Activated naive CD8-positive, alpha-beta T cell treated with anti-CD3 and anti-CD28 coated beads, Interleukin-2, amount 50 U/mL, for 24 hours (primary cell): Measurements from ENCODE around the gene ADGRG4.

Source experiments
- ATAC-seq: fragments of 150-1000 bp; cut with Tn5 transposase; one replicate; pipeline ENCODE4 v1.10.0; 2021
- DNase-seq: peaks from one replicate; pipeline ENCODE4 v3.0.0; 2021
- H3K27ac Mint-ChIP-seq: one replicate; pipeline ENCODE4 v1.8.0; 2021; ENCODE audit warnings: mild to moderate bottlenecking, mixed read lengths
- H3K27me3 Mint-ChIP-seq: one replicate; pipeline ENCODE4 v1.8.0; 2021; ENCODE audit warnings: mixed read lengths
- H3K36me3 Mint-ChIP-seq: one replicate; pipeline ENCODE4 v1.8.0; 2021; ENCODE audit warnings: low read depth, mixed read lengths
- H3K4me1 Mint-ChIP-seq: one replicate; pipeline ENCODE4 v1.8.0; 2021; ENCODE audit warnings: mixed read lengths
- H3K4me3 Mint-ChIP-seq: one replicate; pipeline ENCODE4 v1.8.0; 2021; ENCODE audit warnings: mild to moderate bottlenecking, moderate library complexity, mixed read lengths
- H3K9me3 Mint-ChIP-seq: one replicate; pipeline ENCODE4 v1.8.0; 2021; ENCODE audit warnings: mixed read lengths

ADGRG4 gene

GRCh38 chrX:136450050-136450830, 149.5 kb downstream of the ADGRG4 start:
- Mint-ChIP-seq H3K27me3 (no peaks in the 10 kb centered on the region), H3K4me3 (no peak overlapping the region), H3K27ac (no peak overlapping the region), H3K4me1 (no peaks in the 10 kb centered on the region), H3K36me3 (no peaks in the 10 kb centered on the region), H3K9me3 (no peaks in the 10 kb centered on the region)
- ATAC-seq (no peak), DNase-seq (no peak)

GRCh38 chrX:136452614-136453013, 151.9 kb downstream of the ADGRG4 start:
- H3K27ac Mint-ChIP-seq, result no peak overlapping the region
- no peaks in the 10 kb centered on the region for H3K4me1 Mint-ChIP-seq
- no peaks in the 10 kb centered on the region for H3K9me3 Mint-ChIP-seq
- no peak overlapping the region for H3K4me3 Mint-ChIP-seq
- ATAC-seq, result no peak
- H3K27me3 Mint-ChIP-seq, result no peaks in the 10 kb centered on the region
- DNase-seq, result no peak
- H3K36me3 Mint-ChIP-seq, result no peaks in the 10 kb centered on the region

- H3K9me3 Mint-ChIP-seq, result no peaks in the 10 kb centered on the region
- H3K27ac Mint-ChIP-seq, result no peak overlapping the region
- H3K27me3 Mint-ChIP-seq, result no peaks in the 10 kb centered on the region
- H3K36me3 Mint-ChIP-seq, result no peaks in the 10 kb centered on the region
- no peaks in the 10 kb centered on the region for H3K4me1 Mint-ChIP-seq
- DNase-seq, result no peak
- H3K4me3 Mint-ChIP-seq, result no peak overlapping the region
- no peak for ATAC-seq
Measured at GRCh38 chrX:136453114-136453513, 152.4 kb downstream of the ADGRG4 start.

- Mint-ChIP-seq H3K4me1 (no peaks in the 10 kb centered on the region), H3K27me3 (no peaks in the 10 kb centered on the region)
- DNase-seq, result no peak
Measured at GRCh38 chrX:136453771-136454170, 153.0 kb downstream of the ADGRG4 start.

GRCh38 chrX:136456133-136456532, 155.4 kb downstream of the ADGRG4 start:
- no peak overlapping the region for H3K27ac Mint-ChIP-seq
- DNase-seq (no peak), ATAC-seq (no peak)
- no peaks in the 10 kb centered on the region for H3K27me3 Mint-ChIP-seq
- no peaks in the 10 kb centered on the region for H3K9me3 Mint-ChIP-seq
- no peaks in the 10 kb centered on the region for H3K36me3 Mint-ChIP-seq
- H3K4me1 Mint-ChIP-seq, result no peaks in the 10 kb centered on the region
- H3K4me3 Mint-ChIP-seq, result no peak overlapping the region

More at GRCh38 chrX:136453771-136454170, 153.0 kb downstream of the ADGRG4 start:
- no peak overlapping the region for H3K27ac Mint-ChIP-seq
- no peak overlapping the region for H3K4me3 Mint-ChIP-seq
- H3K36me3 Mint-ChIP-seq, result no peaks in the 10 kb centered on the region
- no peaks in the 10 kb centered on the region for H3K9me3 Mint-ChIP-seq
- no peak for ATAC-seq

GRCh38 chrX:136457303-136457917, 156.6 kb downstream of the ADGRG4 start:
- H3K4me1 Mint-ChIP-seq, result no peaks in the 10 kb centered on the region

GRCh38 chrX:136464589-136464988, 163.8 kb downstream of the ADGRG4 start:
- no peak overlapping the region for H3K4me3 Mint-ChIP-seq
- no peaks in the 10 kb centered on the region for H3K9me3 Mint-ChIP-seq
- H3K27me3 Mint-ChIP-seq, result no peaks in the 10 kb centered on the region
- no peak overlapping the region for H3K27ac Mint-ChIP-seq
- no peak for ATAC-seq
- DNase-seq, result no peak
- no peaks in the 10 kb centered on the region for H3K4me1 Mint-ChIP-seq
- no peaks in the 10 kb centered on the region for H3K36me3 Mint-ChIP-seq

More at GRCh38 chrX:136457303-136457917, 156.6 kb downstream of the ADGRG4 start:
- Mint-ChIP-seq H3K27me3 (no peaks in the 10 kb centered on the region), H3K27ac (no peak overlapping the region), H3K4me3 (no peak overlapping the region), H3K9me3 (no peaks in the 10 kb centered on the region), H3K36me3 (no peaks in the 10 kb centered on the region)
- DNase-seq, result no peak
- ATAC-seq, result no peak
